ENCODE data around the gene FURIN. TPM values are rescaled to one million over a fixed set of nuclear protein-coding genes. Genes with fewer than 3 reads are reported as not detected.
"Not testable (repeated sequence)": the region's sequence is repeated elsewhere in the genome, so short reads cannot be mapped to it uniquely, and the experiment has no call there.

The FURIN gene
- total RNA-seq, 1 donor from 2014 or later = 124 TPM

DNA sequence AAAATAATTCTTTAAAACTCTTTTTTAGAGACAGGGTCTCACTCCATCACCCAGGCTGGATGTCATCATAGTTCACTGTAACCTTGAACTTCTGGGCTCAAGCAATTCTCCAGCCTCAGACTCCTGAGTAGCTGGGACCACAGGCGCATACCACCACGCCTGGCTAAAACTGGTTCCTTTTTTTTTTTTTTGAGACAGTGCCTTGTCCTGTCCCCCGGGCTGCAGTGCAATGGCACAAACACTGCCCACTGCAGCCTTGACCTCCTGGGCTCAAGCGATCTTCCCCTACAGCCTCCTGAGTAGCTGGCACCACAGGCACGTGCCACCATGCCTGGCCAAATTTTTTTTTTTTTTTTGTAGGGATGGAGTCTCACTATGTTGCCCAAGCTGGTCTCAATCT lies 23.7 kb upstream of the FURIN start:
- DNase-seq (ENCODE audit: low read depth) = no peak

DNA sequence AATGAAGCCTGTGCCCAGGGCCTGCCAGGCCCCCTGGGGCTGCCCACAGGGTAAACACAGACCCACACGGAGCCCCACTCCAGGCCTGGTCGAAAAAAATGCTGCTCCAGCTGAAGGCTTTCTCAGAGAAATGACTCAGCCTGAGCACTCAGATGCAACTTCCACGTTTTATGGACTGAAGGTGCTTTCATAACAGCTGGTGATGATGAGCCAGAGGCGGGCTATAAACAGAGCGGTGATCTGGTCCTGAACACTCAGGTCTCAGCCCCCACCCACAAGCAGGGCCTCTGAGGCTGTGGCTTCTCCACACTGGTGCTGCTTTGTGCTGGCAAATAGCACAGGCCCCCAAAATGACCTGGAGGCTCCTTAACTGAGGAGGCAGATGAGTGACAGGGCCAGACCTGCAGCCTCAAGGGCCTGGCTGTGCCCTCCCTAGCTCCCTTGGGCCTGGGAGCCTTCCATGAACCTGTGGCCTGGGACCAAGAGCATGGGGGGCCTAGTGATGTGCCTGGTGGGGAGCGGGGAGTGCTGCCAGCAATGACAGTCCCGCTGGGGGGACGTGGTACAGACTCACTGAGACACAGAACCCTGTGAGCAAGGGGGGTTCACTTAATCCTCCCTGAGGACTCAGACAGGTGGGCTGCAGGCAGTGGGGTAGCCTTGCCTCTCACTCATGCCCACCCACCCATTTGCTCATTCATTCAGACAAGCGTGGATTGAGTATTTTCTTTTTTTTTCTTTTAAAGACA lies 23.0 kb upstream of the FURIN start:
- DNase-seq (ENCODE audit: low read depth) = peak; percentile 88

DNA sequence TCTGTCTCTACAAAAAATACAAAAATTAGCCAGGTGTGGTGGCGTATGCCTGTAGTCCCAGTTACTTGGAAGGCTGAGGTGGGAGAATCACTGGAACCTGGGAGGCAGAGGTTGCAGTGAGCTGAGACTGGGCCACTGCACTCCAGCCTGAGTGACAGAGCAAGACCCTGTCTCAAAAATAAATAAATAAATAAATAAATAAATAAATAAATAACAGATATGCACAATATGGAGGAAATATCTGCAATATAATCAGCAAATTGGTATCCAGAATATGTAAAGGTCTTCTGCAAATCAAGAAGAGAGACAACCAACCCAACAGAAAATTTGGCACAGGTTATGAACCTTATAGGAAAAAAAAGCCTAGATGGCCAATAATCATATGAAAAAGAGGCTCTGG lies 19.0 kb upstream of the FURIN start:
- not testable (repeated sequence) for DNase-seq (ENCODE audit: low read depth)

DNA sequence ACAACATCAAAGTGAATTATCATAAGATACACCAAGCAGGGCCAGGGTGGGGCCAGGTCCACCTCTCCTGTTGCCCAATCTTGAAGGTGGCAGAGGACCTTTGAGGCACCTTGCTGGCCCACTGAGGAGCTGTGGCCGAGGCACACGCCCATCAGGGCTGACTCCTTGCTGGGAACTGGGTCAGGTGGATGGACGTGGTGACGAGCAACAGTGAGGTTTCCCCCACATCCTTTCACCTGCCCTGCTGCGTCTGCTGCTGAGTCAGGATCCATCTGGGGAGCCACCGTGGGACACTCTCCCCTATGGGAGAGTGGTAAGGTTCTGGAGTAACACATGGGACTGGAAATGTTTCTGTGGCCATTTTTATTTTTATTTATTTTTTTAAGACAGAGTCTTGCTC lies 17.3 kb upstream of the FURIN start:
- DNase-seq (ENCODE audit: low read depth) = no peak

GRCh38 chr15:90851940-90852339 lies 16.4 kb upstream of the FURIN start:
- DNase-seq (ENCODE audit: low read depth) = no peak

DNA sequence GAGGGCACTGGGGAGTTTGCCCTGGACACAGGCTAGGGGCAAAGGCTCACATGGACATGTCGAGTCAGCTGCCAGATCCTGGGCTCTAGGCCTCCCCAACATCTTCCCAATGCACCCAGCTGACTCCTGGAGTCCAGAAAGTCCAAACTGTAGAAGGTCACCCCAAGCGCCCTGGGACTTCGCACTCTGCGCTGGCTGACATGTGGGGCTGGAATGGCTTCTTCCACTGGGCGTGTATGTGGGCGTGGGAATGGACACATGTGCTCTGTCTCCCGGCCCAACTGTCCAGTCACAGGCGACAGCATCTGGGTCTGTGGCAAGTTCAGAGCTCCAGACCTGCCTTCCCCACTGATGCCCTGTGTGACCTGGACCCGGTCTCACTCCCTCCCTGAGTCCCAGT lies 13.2 kb upstream of the FURIN start:
- DNase-seq (ENCODE audit: low read depth) = no peak

GRCh38 chr15:90857337-90857736 lies 11.1 kb upstream of the FURIN start:
- DNase-seq (ENCODE audit: low read depth) = no peak

GRCh38 chr15:90857883-90858443 lies 10.4 kb upstream of the FURIN start:
- DNase-seq (ENCODE audit: low read depth) = no peak

DNA sequence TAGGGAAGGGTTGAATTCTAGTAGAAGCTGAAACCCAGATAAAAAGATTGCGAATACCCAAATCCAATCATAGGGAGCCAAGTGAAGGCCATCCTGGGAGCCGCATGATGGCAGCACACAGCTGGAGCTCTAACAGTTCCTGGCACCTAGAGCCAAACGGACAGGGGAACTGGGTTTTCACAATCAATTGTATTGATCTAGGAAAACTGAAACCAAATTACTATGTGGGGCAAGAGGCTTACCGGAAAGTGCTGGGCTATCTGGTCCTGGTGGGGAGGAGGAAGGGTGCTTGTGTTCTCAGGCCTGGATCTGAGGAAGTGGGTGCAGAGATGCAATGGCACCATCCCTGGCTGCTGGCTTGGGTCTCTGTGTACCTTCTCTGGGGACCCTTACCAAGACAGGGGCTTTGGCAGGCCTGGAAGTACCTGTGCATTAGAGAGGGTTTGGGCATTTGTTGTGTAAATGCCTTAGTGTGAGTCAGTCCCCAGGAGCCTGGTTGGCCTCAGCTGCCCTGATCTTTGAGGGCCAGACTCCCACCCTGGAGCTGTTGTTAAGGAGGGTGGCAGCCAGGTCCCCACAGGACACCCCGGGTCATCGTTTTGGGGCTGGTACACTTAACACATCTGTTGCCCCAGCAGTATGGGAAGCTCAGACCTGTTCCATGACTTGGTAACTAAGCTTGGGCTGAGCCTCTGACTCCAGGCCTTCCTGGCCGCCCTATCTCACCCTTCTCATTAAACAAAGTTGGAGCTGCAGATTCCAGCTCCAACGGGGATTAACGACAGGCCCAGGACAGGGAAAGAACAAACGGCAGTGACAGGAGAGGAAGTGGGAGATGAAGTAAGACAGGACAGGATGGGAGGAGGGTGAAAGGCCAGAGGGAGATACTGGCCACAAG lies 8.9 kb upstream of the FURIN start:
- DNase-seq (ENCODE audit: low read depth) = no peak

DNA sequence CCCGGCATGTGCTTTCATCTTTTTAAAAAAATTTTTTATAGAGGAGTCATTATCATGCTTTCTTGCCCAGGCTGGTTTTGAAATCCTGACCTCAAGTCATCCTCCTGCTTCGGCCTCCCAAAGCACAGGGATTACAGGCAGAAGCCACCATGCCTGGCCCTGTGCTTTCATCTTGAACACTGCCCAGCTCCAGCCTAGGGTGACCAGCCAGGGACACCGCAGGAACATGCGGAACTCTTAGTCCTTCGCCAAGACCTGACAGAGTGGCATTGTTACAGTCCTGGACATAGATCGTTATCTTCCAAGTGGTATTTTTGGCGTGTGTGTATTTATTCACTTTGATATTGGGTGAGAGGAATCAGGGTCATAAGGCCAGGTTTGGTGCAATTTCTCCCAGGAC lies 7.9 kb upstream of the FURIN start:
- DNase-seq (ENCODE audit: low read depth) = no peak

GRCh38 chr15:90860942-90861675 lies 7.3 kb upstream of the FURIN start:
- no peak for DNase-seq (ENCODE audit: low read depth)

GRCh38 chr15:90862487-90862886 lies 5.9 kb upstream of the FURIN start:
- no peak for DNase-seq (ENCODE audit: low read depth)

- DNase-seq (ENCODE audit: low read depth) = peak; percentile 48
Observed at GRCh38 chr15:90862964-90863778, 5.2 kb upstream of the FURIN start.

GRCh38 chr15:90863987-90864386 lies 4.4 kb upstream of the FURIN start:
- peak; percentile 37 for DNase-seq (ENCODE audit: low read depth)

DNA sequence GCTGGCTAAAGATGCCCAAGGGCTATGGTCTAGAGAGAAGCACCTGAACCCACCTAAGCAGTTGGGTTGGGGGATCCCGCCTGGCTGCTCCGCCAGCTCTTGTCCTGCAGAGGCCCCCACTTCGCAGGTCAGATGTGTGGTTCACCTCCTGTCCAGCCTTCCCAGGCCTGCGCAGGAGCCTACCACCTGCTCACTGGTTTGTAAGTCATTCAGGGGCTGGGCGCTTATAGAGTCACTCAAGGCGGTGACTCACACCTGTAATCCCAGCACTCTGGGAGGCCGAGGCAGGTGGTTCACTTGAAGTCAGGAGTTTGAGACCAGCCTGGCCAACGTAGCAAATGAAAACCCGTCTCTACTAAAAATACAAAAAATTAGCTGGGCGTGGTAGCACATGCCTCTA lies 3.9 kb upstream of the FURIN start:
- no peak for DNase-seq (ENCODE audit: low read depth)

- no peak for DNase-seq (ENCODE audit: low read depth)
Observed at GRCh38 chr15:90865702-90866101, 2.7 kb upstream of the FURIN start.

- DNase-seq (ENCODE audit: low read depth) = no peak
Observed at GRCh38 chr15:90866161-90866715, 2.1 kb upstream of the FURIN start.

GRCh38 chr15:90866800-90867199 lies 1.6 kb upstream of the FURIN start:
- DNase-seq (ENCODE audit: low read depth) = no peak

DNA sequence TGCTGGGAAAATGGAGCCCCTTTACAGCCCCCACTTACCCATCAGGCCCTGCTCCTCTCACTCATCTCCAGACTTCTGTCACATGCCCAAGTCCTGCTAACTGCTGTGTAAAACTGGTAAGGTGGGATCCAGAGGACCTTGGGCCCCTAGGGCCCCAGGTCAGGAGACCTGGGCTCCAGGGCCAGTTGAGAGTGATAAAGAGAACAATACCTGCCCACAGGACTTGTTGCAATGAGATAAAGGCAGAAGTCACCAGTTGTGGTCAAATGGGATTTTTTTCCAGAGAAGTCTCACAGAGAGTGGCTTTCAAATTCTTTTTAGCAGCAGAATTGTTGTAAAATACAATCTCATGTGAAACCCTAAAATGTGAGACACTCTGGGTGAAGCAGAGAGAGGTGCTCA lies 753 bp downstream of the FURIN start:
- DNase-seq (ENCODE audit: low read depth) = no peak

DNA sequence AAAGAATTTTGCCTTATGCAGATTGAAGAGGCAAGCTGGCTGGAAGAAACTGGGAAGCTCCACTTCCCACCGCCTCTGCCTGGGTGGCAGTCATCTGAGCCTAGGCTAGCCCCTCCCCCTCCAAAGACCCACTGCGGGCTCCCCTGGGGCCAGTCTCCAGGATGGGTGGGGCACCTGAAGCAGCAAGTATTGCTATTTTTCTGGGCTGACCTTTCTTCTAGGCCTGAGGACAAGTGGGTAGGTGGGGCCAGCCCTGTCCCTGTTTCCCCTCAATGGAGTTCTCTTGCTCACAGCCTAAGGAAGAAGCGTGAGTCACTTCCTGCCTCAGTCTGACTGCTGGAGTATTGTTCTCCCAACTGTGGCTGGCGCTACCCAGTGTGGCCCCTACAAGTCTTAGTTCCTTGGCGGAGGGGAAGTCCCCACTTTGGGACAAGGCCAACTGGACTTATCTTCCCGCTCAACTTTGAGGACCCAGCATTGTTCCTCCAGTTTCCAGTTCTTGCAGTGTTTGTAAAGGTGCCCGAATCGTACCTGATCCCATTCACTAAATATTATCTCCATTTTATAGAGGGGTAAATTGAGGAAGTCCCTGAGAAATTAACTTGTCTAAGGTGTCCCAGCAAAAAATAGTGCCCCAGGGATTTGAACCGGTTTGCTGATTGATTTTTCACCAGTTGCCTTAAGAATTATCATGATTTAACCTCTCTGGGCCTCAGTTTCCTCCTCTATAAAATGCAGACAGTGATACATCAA lies 1.4 kb downstream of the FURIN start:
- DNase-seq (ENCODE audit: low read depth) = peak; percentile 93

Data from renal cortical epithelial cell (primary cell).